Osteocyte (in vitro differentiated cells): Measurements from ENCODE around the gene ABLIM2. TPM values are rescaled to one million over a fixed set of nuclear protein-coding genes. Genes with fewer than 3 reads are reported as not detected.

Experiments
- DNase-seq: peaks from one replicate; pipeline ENCODE4 v3.0.0; 2021; ENCODE audit warnings: mixed read lengths; ENCODE audit not compliant: unreplicated experiment; ENCODE audit errors: extremely low spot score
- H3K27ac Mint-ChIP-seq: one replicate; pipeline ENCODE4 v1.8.0; 2021; ENCODE audit warnings: mild to moderate bottlenecking, mixed read lengths; ENCODE audit not compliant: unreplicated experiment
- H3K27me3 Mint-ChIP-seq: one replicate; pipeline ENCODE4 v1.8.0; 2021; ENCODE audit warnings: mixed read lengths; ENCODE audit not compliant: unreplicated experiment
- H3K36me3 Mint-ChIP-seq: one replicate; pipeline ENCODE4 v1.8.0; 2021; ENCODE audit warnings: mixed read lengths; ENCODE audit not compliant: unreplicated experiment
- H3K4me1 Mint-ChIP-seq: one replicate; pipeline ENCODE4 v1.8.0; 2021; ENCODE audit warnings: mixed read lengths; ENCODE audit not compliant: unreplicated experiment
- H3K4me3 Mint-ChIP-seq: one replicate; pipeline ENCODE4 v1.8.0; 2021; ENCODE audit warnings: mild to moderate bottlenecking, moderate library complexity, mixed read lengths; ENCODE audit not compliant: unreplicated experiment
- H3K9me3 Mint-ChIP-seq: one replicate; pipeline ENCODE4 v1.8.0; 2021; ENCODE audit warnings: mixed read lengths; ENCODE audit not compliant: unreplicated experiment
- CTCF ChIP-seq: fragments of 200-600 bp; sonication (generic); IDR thresholded peaks from 2 replicates; pipeline ENCODE4 v1.5.0; 2021; ENCODE audit warnings: antibody characterized with exemption, mild to moderate bottlenecking, moderate library complexity
- total RNA-seq: library from RNA; stranded (reverse); gene quantifications from 2 replicates; pipeline ENCODE4 v1.2.1, GENCODE V29; 2021

ABLIM2 gene
- total RNA-seq, 1 donor from 2014 or later, result 0.24 TPM

- Mint-ChIP-seq H3K27me3 (peaks cover 6% of the 10 kb centered on the region), H3K4me1 (peaks cover 15% of the 10 kb centered on the region), H3K27ac (no peak overlapping the region), H3K4me3 (no peak overlapping the region), H3K36me3 (no peaks in the 10 kb centered on the region), H3K9me3 (no peaks in the 10 kb centered on the region)
- no peak for DNase-seq
- TF ChIP-seq CTCF, result no peak
Observed at GRCh38 chr4:8204576-8205227, 46.1 kb upstream of the ABLIM2 start.

- no peak for TF ChIP-seq CTCF
- Mint-ChIP-seq H3K36me3 (no peaks in the 10 kb centered on the region), H3K4me3 (no peak overlapping the region), H3K27me3 (peaks cover 6% of the 10 kb centered on the region), H3K9me3 (no peaks in the 10 kb centered on the region), H3K4me1 (peaks cover 22% of the 10 kb centered on the region), H3K27ac (no peak overlapping the region)
- no peak for DNase-seq
Observed at GRCh38 chr4:8203817-8204216, 45.2 kb upstream of the ABLIM2 start.

- Mint-ChIP-seq H3K27me3 (peaks cover 6% of the 10 kb centered on the region), H3K36me3 (no peaks in the 10 kb centered on the region), H3K9me3 (no peaks in the 10 kb centered on the region), H3K4me3 (no peak overlapping the region), H3K4me1 (peaks cover 29% of the 10 kb centered on the region), H3K27ac (no peak overlapping the region)
- DNase-seq, result no peak
- TF ChIP-seq CTCF, result no peak
Observed at GRCh38 chr4:8203052-8203401, 44.4 kb upstream of the ABLIM2 start.

- Mint-ChIP-seq H3K9me3 (no peaks in the 10 kb centered on the region), H3K4me3 (no peak overlapping the region), H3K36me3 (no peaks in the 10 kb centered on the region), H3K27me3 (peaks cover 3% of the 10 kb centered on the region), H3K4me1 (peaks cover 29% of the 10 kb centered on the region), H3K27ac (no peak overlapping the region)
- DNase-seq, result no peak
- TF ChIP-seq CTCF, result no peak
Observed at GRCh38 chr4:8202108-8203051, 43.8 kb upstream of the ABLIM2 start.

DNA sequence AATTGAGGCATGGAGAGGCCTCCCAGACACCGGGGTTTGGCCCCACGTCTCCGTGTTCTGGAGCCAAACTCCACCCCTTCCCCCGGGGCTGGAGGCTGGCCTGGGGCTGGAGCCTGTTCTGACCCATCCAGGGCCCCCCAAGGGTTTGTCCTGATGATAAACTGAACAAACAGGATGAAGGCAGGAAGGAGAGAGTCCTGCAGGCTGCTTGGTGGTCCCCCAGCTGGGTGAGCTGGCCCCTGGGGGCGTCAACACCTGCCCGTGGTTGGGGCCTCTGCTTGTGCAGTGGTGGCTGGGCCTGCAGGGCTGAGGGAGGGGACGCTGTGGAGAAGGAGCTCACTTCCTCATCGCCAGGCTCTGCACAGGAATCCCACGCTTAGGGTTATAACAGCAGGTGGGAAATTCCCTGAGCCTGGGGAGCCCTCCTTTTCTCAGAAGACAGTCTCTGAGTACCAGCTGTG lies 42.7 kb upstream of the ABLIM2 start:
- no peaks in the 10 kb centered on the region for H3K36me3 Mint-ChIP-seq
- H3K9me3 Mint-ChIP-seq, result no peaks in the 10 kb centered on the region
- peaks cover 2% of the 10 kb centered on the region for H3K27me3 Mint-ChIP-seq
- no peak for TF ChIP-seq CTCF
- H3K27ac Mint-ChIP-seq, result no peak overlapping the region
- H3K4me1 Mint-ChIP-seq, result peaks cover 29% of the 10 kb centered on the region
- no peak for DNase-seq
- H3K4me3 Mint-ChIP-seq, result no peak overlapping the region
